ENCODE results near the gene RUNX3. TPM values are rescaled to one million over a fixed set of nuclear protein-coding genes. Genes with fewer than 3 reads are reported as not detected.
"Not testable (repeated sequence)": the region's sequence is repeated elsewhere in the genome, so short reads cannot be mapped to it uniquely, and the experiment has no call there.

RUNX3 gene
- total RNA-seq, 1 donor = not detected

- TF ChIP-seq CTCF (IDR thresholded peaks at IDR 0.05; ENCODE audit: insufficient read depth, low read length) = no peak
- H3K4me3 ChIP-seq (ENCODE audit: low read depth, low read length) = no peak overlapping the region
- no peak for DNase-seq (ENCODE audit: low read depth)
These were observed 17.5 kb downstream of the RUNX3 start for GRCh38 chr1:24912376-24913273.

GRCh38 chr1:24911651-24912155 lies 18.4 kb downstream of the RUNX3 start:
- no peak overlapping the region for H3K4me3 ChIP-seq (ENCODE audit: low read depth, low read length)
- no peak for DNase-seq (ENCODE audit: low read depth)
- TF ChIP-seq CTCF (IDR thresholded peaks at IDR 0.05; ENCODE audit: insufficient read depth, low read length) = no peak

GRCh38 chr1:24910751-24911650 lies 19.1 kb downstream of the RUNX3 start:
- TF ChIP-seq CTCF (IDR thresholded peaks at IDR 0.05; ENCODE audit: insufficient read depth, low read length) = no peak
- DNase-seq (ENCODE audit: low read depth) = no peak
- H3K4me3 ChIP-seq (ENCODE audit: low read depth, low read length) = no peak overlapping the region

GRCh38 chr1:24910210-24910609 lies 19.9 kb downstream of the RUNX3 start:
- no peak for DNase-seq (ENCODE audit: low read depth)
- no peak for TF ChIP-seq CTCF (IDR thresholded peaks at IDR 0.05; ENCODE audit: insufficient read depth, low read length)
- no peak overlapping the region for H3K4me3 ChIP-seq (ENCODE audit: low read depth, low read length)

- peak; percentile 80 for DNase-seq (ENCODE audit: low read depth)
- H3K4me3 ChIP-seq (ENCODE audit: low read depth, low read length) = no peak overlapping the region
- peak; percentile 74 for TF ChIP-seq CTCF (IDR thresholded peaks at IDR 0.05; ENCODE audit: insufficient read depth, low read length)
These were observed 20.6 kb downstream of the RUNX3 start for GRCh38 chr1:24909388-24909898.

- no peak for DNase-seq (ENCODE audit: low read depth)
- TF ChIP-seq CTCF (IDR thresholded peaks at IDR 0.05; ENCODE audit: insufficient read depth, low read length) = no peak
- no peak overlapping the region for H3K4me3 ChIP-seq (ENCODE audit: low read depth, low read length)
These were observed 21.4 kb downstream of the RUNX3 start for GRCh38 chr1:24908591-24909259.

- not testable (repeated sequence) for H3K4me3 ChIP-seq (ENCODE audit: low read depth, low read length)
These were observed 22.3 kb downstream of the RUNX3 start for GRCh38 chr1:24907587-24908294.

More at GRCh38 chr1:24907587-24908294, 22.3 kb downstream of the RUNX3 start:
- DNase-seq (ENCODE audit: low read depth) = not testable (repeated sequence)

Measured in fibroblast of the aortic adventitia (primary cell).